Sigmoid colon (tissue), 4 donors: Measurements from ENCODE around the gene TRIM66.

Experiments used
- CTCF ChIP-seq, 4 experiments: fragments of 450-650 bp in 3 of 4; fragments of 200-600 bp in 1 of 4; IDR thresholded peaks; one replicate each; pipeline ENCODE4 v1.5.1; 2016 to 2019; ENCODE audit warnings: antibody characterized with exemption in 4 of 4, mild to moderate bottlenecking in 3 of 4, moderate library complexity in 2 of 4
- EP300 ChIP-seq, 4 donors: sonication (generic); formaldehyde crosslinking; IDR thresholded peaks; one replicate each; pipeline ENCODE4 v1.6.1; 2017; ENCODE audit warnings: antibody characterized with exemption in 4 of 4
- POLR2A ChIP-seq, 2 donors: fragments of 450-650 bp; IDR thresholded peaks; one replicate each; pipeline ENCODE4 v1.6.1; 2016; ENCODE audit warnings: antibody characterized with exemption in 2 of 2, mild to moderate bottlenecking in 2 of 2, moderate library complexity in 2 of 2
- POLR2AphosphoS5 ChIP-seq, 4 donors: sonication (generic); formaldehyde crosslinking; IDR thresholded peaks; one replicate each; pipeline ENCODE4 v1.6.1; 2017; ENCODE audit warnings: antibody characterized with exemption in 4 of 4

- TF ChIP-seq POLR2A (IDR thresholded peaks at IDR 0.05) (no peak), POLR2AphosphoS5 (IDR thresholded peaks at IDR 0.05) (no peak), CTCF (IDR thresholded peaks at IDR 0.05) (no peak), EP300 (IDR thresholded peaks at IDR 0.05) (no peak)
These were observed 42.8 kb downstream of the TRIM66 start for GRCh38 chr11:8639655-8640054.
